SH-SY5Y (cell line): ENCODE results near the gene DHX16.

Experiments used
- GATA2 ChIP-seq: IDR thresholded peaks from 2 replicates; pipeline ENCODE4 v1.6.1; 2011; ENCODE audit warnings: mild to moderate bottlenecking, low read depth, low read length
- GATA3 ChIP-seq: IDR thresholded peaks from 2 replicates; pipeline ENCODE4 v1.6.1; 2011; ENCODE audit warnings: low read depth, mild to moderate bottlenecking, low read length, moderate library complexity

- TF ChIP-seq GATA2, result no peak
- no peak for TF ChIP-seq GATA3
These were observed 15.4 kb downstream of the DHX16 start for GRCh38 chr6:30657454-30657853.
